ENCODE results near the gene DAB2. TPM values are rescaled to one million over a fixed set of nuclear protein-coding genes. Genes with fewer than 3 reads are reported as not detected.

DAB2 gene
- total and polyA plus RNA-seq, 2 of the 8 experiments (the other 6 are each of a cell fraction or from before 2014, with no cell fraction given), result 2.6 to 4.9 TPM

GRCh38 chr5:39426746-39427105 is 1.9 kb upstream of the DAB2 start (continued):
- TF ChIP-seq TCF12 (IDR thresholded peaks at IDR 0.05; ENCODE audit: low read depth, low read length) (no peak), CHD2 (IDR thresholded peaks at IDR 0.05; ENCODE audit: low read length) (no peak), E2F6 (IDR thresholded peaks at IDR 0.05) (no peak)
